ENCODE data around the gene LRP1-AS. TPM values are rescaled to one million over a fixed set of nuclear protein-coding genes. Genes with fewer than 3 reads are reported as not detected.

LRP1-AS gene
- total RNA-seq, 1 experiment from 2014 or later, result not detected

DNA sequence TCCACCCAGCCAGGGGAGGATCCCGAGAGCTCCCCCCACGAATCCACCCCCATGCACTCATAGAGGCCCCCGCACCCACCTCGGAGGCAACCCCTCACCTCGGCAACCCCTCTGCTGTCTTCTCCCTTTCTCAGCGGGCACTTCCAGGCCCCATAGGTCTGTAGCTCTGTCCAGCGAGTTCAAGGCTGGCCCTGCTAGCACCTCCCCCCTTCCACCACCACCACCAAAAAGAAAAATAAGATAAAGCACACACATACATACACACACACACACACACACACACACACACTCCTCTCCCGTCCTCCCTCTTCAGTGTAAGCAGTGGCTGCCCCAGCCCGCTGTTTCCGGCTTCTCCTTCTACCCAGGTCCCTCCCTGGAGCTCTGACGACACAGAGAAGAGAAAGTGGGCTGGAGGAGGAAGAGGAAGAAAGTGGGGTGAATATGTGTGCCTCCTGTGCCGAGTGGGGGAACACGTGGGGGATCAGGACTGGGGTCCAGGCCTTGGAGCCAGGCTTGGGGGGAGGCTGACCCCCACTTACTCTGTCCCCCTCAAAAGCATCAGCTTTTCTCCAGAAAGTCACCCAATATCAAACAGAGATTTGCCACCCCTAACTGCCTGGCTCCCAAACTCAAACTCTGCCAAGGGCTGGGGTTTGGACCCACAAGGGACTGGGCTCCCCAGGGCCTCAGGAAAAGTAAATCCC, 36.2 kb downstream of the LRP1-AS start, which contains the start of gene STAT6:
TSS of gene STAT6 (minus strand) at position 332 of the 704 bp plus-strand sequence. CDS start 3,084 bp downstream, outside the sequence.
- ATAC-seq, result peak; percentile 60
- intact Hi-C loops (cut with micrococcal nuclease), result no loop called here
- Histone ChIP-seq H3K4me2 (ENCODE audit: low read length) (peak within 1 kb of the TSS; percentile 92), H3K27me3 (ENCODE audit: insufficient read depth, low read length) (no peaks in the 10 kb centered on the region), H2AFZ (ENCODE audit: low read depth, low read length, poor library complexity, severe bottlenecking) (no peak within 1 kb of the TSS), H3K79me2 (ENCODE audit: insufficient read depth, low read length) (peaks cover 15% of the 10 kb centered on the region), H3K9me2 (ENCODE audit: insufficient read depth) (no peaks in the 10 kb centered on the region), H3K4me3 (replicated peaks in 1 of 2; ENCODE audit: low read depth in 1 of 2, low read length in 2 of 2) (peak within 1 kb of the TSS; percentile 80 to 81), H3K36me3 (ENCODE audit: control insufficient read depth in 1 of 2, insufficient read depth in 2 of 2, low read length in 2 of 2) (0 out of 4 replicates have a peak, but pooled peaks cover 0 to 7% of the 10 kb centered on the region in 2 experiments), H3K4me1 (ENCODE audit: control insufficient read depth in 1 of 2, insufficient read depth in 2 of 2, low read length in 2 of 2) (peaks cover 11 to 36% of the 10 kb centered on the region in 2 experiments), H3K9ac (ENCODE audit: low read length) (peak within 1 kb of the TSS; percentile 96), H3K9me3 (ENCODE audit: control insufficient read depth in 1 of 2, insufficient read depth in 1 of 2, low read depth in 1 of 2, low read length in 2 of 2) (no peaks in the 10 kb centered on the region), H4K20me1 (ENCODE audit: insufficient read depth) (no peaks in the 10 kb centered on the region), H3K27ac (ENCODE audit: low read depth, low read length) (peak within 1 kb of the TSS; percentile 91)
- DNase-seq (ENCODE audit: low read depth, low spot score), result no peak
- POLR2A ChIA-PET, result interaction anchor here (0.6 to 3.3 kb wide), 19 partner anchors 9 to 423 kb away, joined by 3 to 55 read pairs (median 5); partner anchors contain the start of genes LRP1, NAB2, NACA and NEMP1
- TF ChIP-seq POLR2AphosphoS5 (IDR thresholded peaks at IDR 0.05; ENCODE audit: low read depth, low read length), result no peak; the same call in 1 of the 2 replicates
- TF ChIP-seq JUND (IDR thresholded peaks at IDR 0.05), result no peak
- no peak for TF ChIP-seq RAD21 (IDR thresholded peaks at IDR 0.05; ENCODE audit: low read depth)
- TF ChIP-seq, protein P1, sequence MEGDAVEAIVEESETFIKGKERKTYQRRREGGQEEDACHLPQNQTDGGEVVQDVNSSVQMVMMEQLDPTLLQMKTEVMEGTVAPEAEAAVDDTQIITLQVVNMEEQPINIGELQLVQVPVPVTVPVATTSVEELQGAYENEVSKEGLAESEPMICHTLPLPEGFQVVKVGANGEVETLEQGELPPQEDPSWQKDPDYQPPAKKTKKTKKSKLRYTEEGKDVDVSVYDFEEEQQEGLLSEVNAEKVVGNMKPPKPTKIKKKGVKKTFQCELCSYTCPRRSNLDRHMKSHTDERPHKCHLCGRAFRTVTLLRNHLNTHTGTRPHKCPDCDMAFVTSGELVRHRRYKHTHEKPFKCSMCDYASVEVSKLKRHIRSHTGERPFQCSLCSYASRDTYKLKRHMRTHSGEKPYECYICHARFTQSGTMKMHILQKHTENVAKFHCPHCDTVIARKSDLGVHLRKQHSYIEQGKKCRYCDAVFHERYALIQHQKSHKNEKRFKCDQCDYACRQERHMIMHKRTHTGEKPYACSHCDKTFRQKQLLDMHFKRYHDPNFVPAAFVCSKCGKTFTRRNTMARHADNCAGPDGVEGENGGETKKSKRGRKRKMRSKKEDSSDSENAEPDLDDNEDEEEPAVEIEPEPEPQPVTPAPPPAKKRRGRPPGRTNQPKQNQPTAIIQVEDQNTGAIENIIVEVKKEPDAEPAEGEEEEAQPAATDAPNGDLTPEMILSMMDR (IDR thresholded peaks at IDR 0.05 in 2 of 3, conservative IDR thresholded peaks at IDR 0.05 in 1 of 3; ENCODE audit: borderline replicate concordance in 1 of 3, insufficient read depth in 1 of 3, low read depth in 2 of 3, low read length in 2 of 3), result no peak; a peak in 1 of 6 replicates
- TF ChIP-seq POLR2A (IDR thresholded peaks at IDR 0.05; ENCODE audit: borderline replicate concordance, extremely low read depth, insufficient read depth, insufficient read length), result no peak
- TF ChIP-seq SP1 (IDR thresholded peaks at IDR 0.05; ENCODE audit: low read depth), result no peak
- TF ChIP-seq EZH2phosphoT487 (IDR thresholded peaks at IDR 0.05; ENCODE audit: borderline replicate concordance), result no peak
- TF ChIP-seq, protein P2, sequence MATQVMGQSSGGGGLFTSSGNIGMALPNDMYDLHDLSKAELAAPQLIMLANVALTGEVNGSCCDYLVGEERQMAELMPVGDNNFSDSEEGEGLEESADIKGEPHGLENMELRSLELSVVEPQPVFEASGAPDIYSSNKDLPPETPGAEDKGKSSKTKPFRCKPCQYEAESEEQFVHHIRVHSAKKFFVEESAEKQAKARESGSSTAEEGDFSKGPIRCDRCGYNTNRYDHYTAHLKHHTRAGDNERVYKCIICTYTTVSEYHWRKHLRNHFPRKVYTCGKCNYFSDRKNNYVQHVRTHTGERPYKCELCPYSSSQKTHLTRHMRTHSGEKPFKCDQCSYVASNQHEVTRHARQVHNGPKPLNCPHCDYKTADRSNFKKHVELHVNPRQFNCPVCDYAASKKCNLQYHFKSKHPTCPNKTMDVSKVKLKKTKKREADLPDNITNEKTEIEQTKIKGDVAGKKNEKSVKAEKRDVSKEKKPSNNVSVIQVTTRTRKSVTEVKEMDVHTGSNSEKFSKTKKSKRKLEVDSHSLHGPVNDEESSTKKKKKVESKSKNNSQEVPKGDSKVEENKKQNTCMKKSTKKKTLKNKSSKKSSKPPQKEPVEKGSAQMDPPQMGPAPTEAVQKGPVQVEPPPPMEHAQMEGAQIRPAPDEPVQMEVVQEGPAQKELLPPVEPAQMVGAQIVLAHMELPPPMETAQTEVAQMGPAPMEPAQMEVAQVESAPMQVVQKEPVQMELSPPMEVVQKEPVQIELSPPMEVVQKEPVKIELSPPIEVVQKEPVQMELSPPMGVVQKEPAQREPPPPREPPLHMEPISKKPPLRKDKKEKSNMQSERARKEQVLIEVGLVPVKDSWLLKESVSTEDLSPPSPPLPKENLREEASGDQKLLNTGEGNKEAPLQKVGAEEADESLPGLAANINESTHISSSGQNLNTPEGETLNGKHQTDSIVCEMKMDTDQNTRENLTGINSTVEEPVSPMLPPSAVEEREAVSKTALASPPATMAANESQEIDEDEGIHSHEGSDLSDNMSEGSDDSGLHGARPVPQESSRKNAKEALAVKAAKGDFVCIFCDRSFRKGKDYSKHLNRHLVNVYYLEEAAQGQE (IDR thresholded peaks at IDR 0.05; ENCODE audit: low read depth), result no peak
- no peak for TF ChIP-seq CBX3 (IDR thresholded peaks at IDR 0.05; ENCODE audit: low read depth)
- no peak for TF ChIP-seq SIN3A (IDR thresholded peaks at IDR 0.05; ENCODE audit: low read depth)
- no peak for TF ChIP-seq FOSL1 (IDR thresholded peaks at IDR 0.05; ENCODE audit: low read depth)
- no peak for TF ChIP-seq SRF (IDR thresholded peaks at IDR 0.05; ENCODE audit: low read depth)
- TF ChIP-seq, protein P3, sequence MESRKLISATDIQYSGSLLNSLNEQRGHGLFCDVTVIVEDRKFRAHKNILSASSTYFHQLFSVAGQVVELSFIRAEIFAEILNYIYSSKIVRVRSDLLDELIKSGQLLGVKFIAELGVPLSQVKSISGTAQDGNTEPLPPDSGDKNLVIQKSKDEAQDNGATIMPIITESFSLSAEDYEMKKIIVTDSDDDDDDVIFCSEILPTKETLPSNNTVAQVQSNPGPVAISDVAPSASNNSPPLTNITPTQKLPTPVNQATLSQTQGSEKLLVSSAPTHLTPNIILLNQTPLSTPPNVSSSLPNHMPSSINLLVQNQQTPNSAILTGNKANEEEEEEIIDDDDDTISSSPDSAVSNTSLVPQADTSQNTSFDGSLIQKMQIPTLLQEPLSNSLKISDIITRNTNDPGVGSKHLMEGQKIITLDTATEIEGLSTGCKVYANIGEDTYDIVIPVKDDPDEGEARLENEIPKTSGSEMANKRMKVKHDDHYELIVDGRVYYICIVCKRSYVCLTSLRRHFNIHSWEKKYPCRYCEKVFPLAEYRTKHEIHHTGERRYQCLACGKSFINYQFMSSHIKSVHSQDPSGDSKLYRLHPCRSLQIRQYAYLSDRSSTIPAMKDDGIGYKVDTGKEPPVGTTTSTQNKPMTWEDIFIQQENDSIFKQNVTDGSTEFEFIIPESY (IDR thresholded peaks at IDR 0.05; ENCODE audit: extremely low read depth, insufficient replicate concordance, low read length), result no peak
- TF ChIP-seq EZH2 (IDR thresholded peaks at IDR 0.05), result no peak
- TF ChIP-seq, protein P4, sequence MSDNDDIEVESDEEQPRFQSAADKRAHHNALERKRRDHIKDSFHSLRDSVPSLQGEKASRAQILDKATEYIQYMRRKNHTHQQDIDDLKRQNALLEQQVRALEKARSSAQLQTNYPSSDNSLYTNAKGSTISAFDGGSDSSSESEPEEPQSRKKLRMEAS (IDR thresholded peaks at IDR 0.05), result no peak
- TF ChIP-seq, protein P5, sequence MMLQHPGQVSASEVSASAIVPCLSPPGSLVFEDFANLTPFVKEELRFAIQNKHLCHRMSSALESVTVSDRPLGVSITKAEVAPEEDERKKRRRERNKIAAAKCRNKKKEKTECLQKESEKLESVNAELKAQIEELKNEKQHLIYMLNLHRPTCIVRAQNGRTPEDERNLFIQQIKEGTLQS (IDR thresholded peaks at IDR 0.05), result no peak
- TF ChIP-seq ELF1 (IDR thresholded peaks at IDR 0.05; ENCODE audit: borderline replicate concordance, low read depth), result no peak
- no peak for TF ChIP-seq EGR1 (IDR thresholded peaks at IDR 0.05; ENCODE audit: low read depth)
- TF ChIP-seq CEBPB (IDR thresholded peaks at IDR 0.05; ENCODE audit: low read depth), result no peak
- RAD21 ChIA-PET (ENCODE audit: low non-redundant PET in 1 of 2, low total read pairs in 2 of 2, uncharacterized antibody in 2 of 2, unreplicated experiment in 2 of 2), result interaction anchor here (0.6 to 2.3 kb wide), 19 partner anchors 12 to 392 kb away, joined by 3 to 60 read pairs (median 4); partner anchors contain the start of gene NEMP1 (in 2 of the 2)
- no TSS peak for BruUV-seq (replicated peaks)
- CTCF ChIA-PET, result interaction anchor here (0.9 to 3.9 kb wide), 19 partner anchors 8 to 474 kb away, joined by 3 to 181 read pairs (median 10); partner anchors contain the start of genes LRP1, NAB2, NEMP1 and ZBTB39

All from HCT116 (cell line).